Measurements from ENCODE around the gene FMNL2.

The FMNL2 gene

GRCh38 chr2:152354069-152354755, 19.2 kb downstream of the FMNL2 start:
- H3K27ac ChIP-seq (ENCODE audit: low read depth, low read length, severe bottlenecking) = no peak overlapping the region
- H3K4me1 ChIP-seq (ENCODE audit: control insufficient read depth, insufficient read depth, low read length, poor library complexity, severe bottlenecking) = no peaks in the 10 kb centered on the region
- peaks cover 16% of the 10 kb centered on the region for H3K36me3 ChIP-seq (ENCODE audit: control insufficient read depth, insufficient read depth, low read length)
- H3K9me3 ChIP-seq (ENCODE audit: control insufficient read depth, low read length) = no peaks in the 10 kb centered on the region
- no peak overlapping the region for H3K4me3 ChIP-seq (ENCODE audit: extremely low read depth, insufficient read depth, low read length, poor library complexity, severe bottlenecking)
- WGBS, 2 experiments (ENCODE audit: insufficient coverage in 2 of 2) = 70 to 100% methylated on average over 1 to 2 of the region's 4 CpGs

GRCh38 chr2:152354909-152355308, 19.9 kb downstream of the FMNL2 start:
- H3K4me3 ChIP-seq (ENCODE audit: extremely low read depth, insufficient read depth, low read length, poor library complexity, severe bottlenecking) = no peak overlapping the region
- no peaks in the 10 kb centered on the region for H3K9me3 ChIP-seq (ENCODE audit: control insufficient read depth, low read length)
- 88% methylated on average over 1 of the region's 3 CpGs; no CpG with 5 or more reads in 1 of the 2 experiments for WGBS, 2 experiments (ENCODE audit: insufficient coverage in 2 of 2)
- no peak overlapping the region for H3K27ac ChIP-seq (ENCODE audit: low read depth, low read length, severe bottlenecking)
- no peaks in the 10 kb centered on the region for H3K4me1 ChIP-seq (ENCODE audit: control insufficient read depth, insufficient read depth, low read length, poor library complexity, severe bottlenecking)
- H3K36me3 ChIP-seq (ENCODE audit: control insufficient read depth, insufficient read depth, low read length) = peaks cover 15% of the 10 kb centered on the region

- H3K4me1 ChIP-seq (ENCODE audit: control insufficient read depth, insufficient read depth, low read length, poor library complexity, severe bottlenecking) = no peaks in the 10 kb centered on the region
- H3K4me3 ChIP-seq (ENCODE audit: extremely low read depth, insufficient read depth, low read length, poor library complexity, severe bottlenecking) = no peak overlapping the region
- no peaks in the 10 kb centered on the region for H3K9me3 ChIP-seq (ENCODE audit: control insufficient read depth, low read length)
- no peak overlapping the region for H3K27ac ChIP-seq (ENCODE audit: low read depth, low read length, severe bottlenecking)
- WGBS, 2 experiments (ENCODE audit: insufficient coverage in 2 of 2) = 100% methylated on average over 1 of the region's 2 CpGs; no CpG with 5 or more reads in 1 of the 2 experiments
- peaks cover 15% of the 10 kb centered on the region for H3K36me3 ChIP-seq (ENCODE audit: control insufficient read depth, insufficient read depth, low read length)
Measured at GRCh38 chr2:152355409-152355831, 20.4 kb downstream of the FMNL2 start.

- H3K4me1 ChIP-seq (ENCODE audit: control insufficient read depth, insufficient read depth, low read length, poor library complexity, severe bottlenecking) = no peaks in the 10 kb centered on the region
- no peak overlapping the region for H3K27ac ChIP-seq (ENCODE audit: low read depth, low read length, severe bottlenecking)
- 95% methylated on average over 4 of the region's 6 CpGs; no CpG with 5 or more reads in 1 of the 2 experiments for WGBS, 2 experiments (ENCODE audit: insufficient coverage in 2 of 2)
- no peaks in the 10 kb centered on the region for H3K36me3 ChIP-seq (ENCODE audit: control insufficient read depth, insufficient read depth, low read length)
- no peak overlapping the region for H3K4me3 ChIP-seq (ENCODE audit: extremely low read depth, insufficient read depth, low read length, poor library complexity, severe bottlenecking)
- no peaks in the 10 kb centered on the region for H3K9me3 ChIP-seq (ENCODE audit: control insufficient read depth, low read length)
Measured at GRCh38 chr2:152359573-152360363, 24.8 kb downstream of the FMNL2 start.

- WGBS, 2 experiments (ENCODE audit: insufficient coverage in 2 of 2) = no CpG with 5 or more reads among the region's 1 CpG
- no peak overlapping the region for H3K4me3 ChIP-seq (ENCODE audit: extremely low read depth, insufficient read depth, low read length, poor library complexity, severe bottlenecking)
- H3K27ac ChIP-seq (ENCODE audit: low read depth, low read length, severe bottlenecking) = no peak overlapping the region
- no peaks in the 10 kb centered on the region for H3K9me3 ChIP-seq (ENCODE audit: control insufficient read depth, low read length)
- no peaks in the 10 kb centered on the region for H3K36me3 ChIP-seq (ENCODE audit: control insufficient read depth, insufficient read depth, low read length)
- H3K4me1 ChIP-seq (ENCODE audit: control insufficient read depth, insufficient read depth, low read length, poor library complexity, severe bottlenecking) = peaks cover 1% of the 10 kb centered on the region
Measured at GRCh38 chr2:152363936-152364335, 29.0 kb downstream of the FMNL2 start.

GRCh38 chr2:152367547-152368390, 32.8 kb downstream of the FMNL2 start:
- WGBS, 2 experiments (ENCODE audit: insufficient coverage in 2 of 2) = 96% methylated on average over 5 to 6 of the region's 9 CpGs
- H3K9me3 ChIP-seq (ENCODE audit: control insufficient read depth, low read length) = no peaks in the 10 kb centered on the region
- peaks cover 21% of the 10 kb centered on the region for H3K4me1 ChIP-seq (ENCODE audit: control insufficient read depth, insufficient read depth, low read length, poor library complexity, severe bottlenecking)
- no peaks in the 10 kb centered on the region for H3K36me3 ChIP-seq (ENCODE audit: control insufficient read depth, insufficient read depth, low read length)
- H3K4me3 ChIP-seq (ENCODE audit: extremely low read depth, insufficient read depth, low read length, poor library complexity, severe bottlenecking) = no peak overlapping the region
- no peak overlapping the region for H3K27ac ChIP-seq (ENCODE audit: low read depth, low read length, severe bottlenecking)

GRCh38 chr2:152369176-152369860, 34.3 kb downstream of the FMNL2 start:
- Histone ChIP-seq H3K9me3 (ENCODE audit: control insufficient read depth, low read length) (no peaks in the 10 kb centered on the region), H3K4me3 (ENCODE audit: extremely low read depth, insufficient read depth, low read length, poor library complexity, severe bottlenecking) (no peak overlapping the region), H3K36me3 (ENCODE audit: control insufficient read depth, insufficient read depth, low read length) (no peaks in the 10 kb centered on the region), H3K27ac (ENCODE audit: low read depth, low read length, severe bottlenecking) (peak overlapping the region; percentile 29), H3K4me1 (ENCODE audit: control insufficient read depth, insufficient read depth, low read length, poor library complexity, severe bottlenecking) (peaks cover 21% of the 10 kb centered on the region)
- WGBS, 2 experiments (ENCODE audit: insufficient coverage in 2 of 2) = 82 to 90% methylated on average over 2 of the region's 5 CpGs

GRCh38 chr2:152370783-152371182, 35.8 kb downstream of the FMNL2 start:
- Histone ChIP-seq H3K9me3 (ENCODE audit: control insufficient read depth, low read length) (no peaks in the 10 kb centered on the region), H3K4me3 (ENCODE audit: extremely low read depth, insufficient read depth, low read length, poor library complexity, severe bottlenecking) (no peak overlapping the region), H3K27ac (ENCODE audit: low read depth, low read length, severe bottlenecking) (no peak overlapping the region), H3K36me3 (ENCODE audit: control insufficient read depth, insufficient read depth, low read length) (no peaks in the 10 kb centered on the region), H3K4me1 (ENCODE audit: control insufficient read depth, insufficient read depth, low read length, poor library complexity, severe bottlenecking) (peaks cover 21% of the 10 kb centered on the region)
- WGBS, 2 experiments (ENCODE audit: insufficient coverage in 2 of 2) = 94 to 100% methylated on average over 5 of the region's 5 CpGs

GRCh38 chr2:152372438-152372984, 37.5 kb downstream of the FMNL2 start:
- Histone ChIP-seq H3K4me1 (ENCODE audit: control insufficient read depth, insufficient read depth, low read length, poor library complexity, severe bottlenecking) (peaks cover 21% of the 10 kb centered on the region), H3K36me3 (ENCODE audit: control insufficient read depth, insufficient read depth, low read length) (no peaks in the 10 kb centered on the region), H3K9me3 (ENCODE audit: control insufficient read depth, low read length) (no peaks in the 10 kb centered on the region), H3K27ac (ENCODE audit: low read depth, low read length, severe bottlenecking) (no peak overlapping the region), H3K4me3 (ENCODE audit: extremely low read depth, insufficient read depth, low read length, poor library complexity, severe bottlenecking) (no peak overlapping the region)
- 90 to 100% methylated on average over 1 to 3 of the region's 3 CpGs for WGBS, 2 experiments (ENCODE audit: insufficient coverage in 2 of 2)

- H3K4me3 ChIP-seq (ENCODE audit: extremely low read depth, insufficient read depth, low read length, poor library complexity, severe bottlenecking) = no peak overlapping the region
- no peak overlapping the region for H3K27ac ChIP-seq (ENCODE audit: low read depth, low read length, severe bottlenecking)
- no peaks in the 10 kb centered on the region for H3K9me3 ChIP-seq (ENCODE audit: control insufficient read depth, low read length)
- H3K36me3 ChIP-seq (ENCODE audit: control insufficient read depth, insufficient read depth, low read length) = no peaks in the 10 kb centered on the region
- peaks cover 10% of the 10 kb centered on the region for H3K4me1 ChIP-seq (ENCODE audit: control insufficient read depth, insufficient read depth, low read length, poor library complexity, severe bottlenecking)
- no CpG with 5 or more reads among the region's 1 CpG for WGBS, 2 experiments (ENCODE audit: insufficient coverage in 2 of 2)
Measured at GRCh38 chr2:152375174-152375573, 40.2 kb downstream of the FMNL2 start.

Data from mesodermal cell (in vitro differentiated cells).